Neural cell (in vitro differentiated cells): ENCODE results near the gene SRSF8.

Experiments used
- EP300 ChIP-seq: fragments of 450-650 bp; conservative IDR thresholded peaks from 2 replicates; pipeline ENCODE4 v1.6.1; 2014; ENCODE audit warnings: antibody characterized with exemption, mild to moderate bottlenecking, moderate library complexity; ENCODE audit not compliant: poor library complexity, severe bottlenecking
- EZH2 ChIP-seq: fragments of 200-600, 300-800 bp; shearing (Covaris generic), sonication (generic); IDR thresholded peaks from 2 replicates; pipeline ENCODE4 v1.6.1; 2014; ENCODE audit warnings: antibody characterized with exemption, low read length, borderline replicate concordance, mild to moderate bottlenecking; ENCODE audit not compliant: insufficient read depth, poor library complexity, severe bottlenecking
- MXI1 ChIP-seq: fragments of 450-650 bp; conservative IDR thresholded peaks from 2 replicates; pipeline ENCODE4 v1.6.1; 2014; ENCODE audit warnings: antibody characterized with exemption, mild to moderate bottlenecking; ENCODE audit not compliant: poor library complexity, severe bottlenecking
- POLR2AphosphoS5 ChIP-seq: IDR thresholded peaks from 2 replicates; pipeline ENCODE4 v1.6.1; 2012
- RAD21 ChIP-seq: fragments of 450-650 bp; conservative IDR thresholded peaks from 2 replicates; pipeline ENCODE4 v1.6.1; 2014; ENCODE audit warnings: antibody characterized with exemption, mild to moderate bottlenecking, moderate library complexity
- TAF1 ChIP-seq: IDR thresholded peaks from 2 replicates; pipeline ENCODE4 v1.6.1; 2012; ENCODE audit warnings: low read depth
- TF ChIP-seq, protein P1 (sequence below): fragments of 450-650 bp; IDR thresholded peaks from 2 replicates; pipeline ENCODE4 v1.5.1; 2014; ENCODE audit warnings: antibody characterized with exemption, mild to moderate bottlenecking, moderate library complexity; ENCODE audit not compliant: poor library complexity, severe bottlenecking
- TF ChIP-seq, protein P2 (sequence below): IDR thresholded peaks from 2 replicates; pipeline ENCODE4 v1.6.1; 2012; ENCODE audit warnings: borderline replicate concordance

DNA sequence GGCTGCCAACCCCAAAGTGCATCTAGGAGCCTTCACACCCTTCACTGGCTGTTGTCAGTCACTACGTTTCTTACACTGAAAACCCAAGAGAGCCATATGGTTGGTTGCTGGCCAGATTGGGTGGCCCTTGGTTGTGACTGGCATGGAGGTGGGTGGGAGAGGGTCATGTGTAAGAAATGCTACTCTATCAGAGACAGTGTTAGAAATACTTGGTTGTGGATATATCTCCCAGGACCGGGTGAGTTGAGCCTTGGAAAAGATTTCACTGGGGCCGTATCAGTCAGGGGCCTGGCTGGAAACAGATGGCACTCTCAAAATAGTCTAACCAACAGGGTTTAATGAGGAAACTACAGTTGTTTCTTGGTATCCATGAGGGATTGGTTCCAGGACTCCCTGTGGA is 38.1 kb downstream of the SRSF8 start:
- TF ChIP-seq POLR2AphosphoS5 (no peak), EZH2 (no peak), EP300 (no peak), TAF1 (no peak), MXI1 (no peak), RAD21 (no peak)
- TF ChIP-seq, protein P1, sequence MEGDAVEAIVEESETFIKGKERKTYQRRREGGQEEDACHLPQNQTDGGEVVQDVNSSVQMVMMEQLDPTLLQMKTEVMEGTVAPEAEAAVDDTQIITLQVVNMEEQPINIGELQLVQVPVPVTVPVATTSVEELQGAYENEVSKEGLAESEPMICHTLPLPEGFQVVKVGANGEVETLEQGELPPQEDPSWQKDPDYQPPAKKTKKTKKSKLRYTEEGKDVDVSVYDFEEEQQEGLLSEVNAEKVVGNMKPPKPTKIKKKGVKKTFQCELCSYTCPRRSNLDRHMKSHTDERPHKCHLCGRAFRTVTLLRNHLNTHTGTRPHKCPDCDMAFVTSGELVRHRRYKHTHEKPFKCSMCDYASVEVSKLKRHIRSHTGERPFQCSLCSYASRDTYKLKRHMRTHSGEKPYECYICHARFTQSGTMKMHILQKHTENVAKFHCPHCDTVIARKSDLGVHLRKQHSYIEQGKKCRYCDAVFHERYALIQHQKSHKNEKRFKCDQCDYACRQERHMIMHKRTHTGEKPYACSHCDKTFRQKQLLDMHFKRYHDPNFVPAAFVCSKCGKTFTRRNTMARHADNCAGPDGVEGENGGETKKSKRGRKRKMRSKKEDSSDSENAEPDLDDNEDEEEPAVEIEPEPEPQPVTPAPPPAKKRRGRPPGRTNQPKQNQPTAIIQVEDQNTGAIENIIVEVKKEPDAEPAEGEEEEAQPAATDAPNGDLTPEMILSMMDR, result no peak
- TF ChIP-seq, protein P2, sequence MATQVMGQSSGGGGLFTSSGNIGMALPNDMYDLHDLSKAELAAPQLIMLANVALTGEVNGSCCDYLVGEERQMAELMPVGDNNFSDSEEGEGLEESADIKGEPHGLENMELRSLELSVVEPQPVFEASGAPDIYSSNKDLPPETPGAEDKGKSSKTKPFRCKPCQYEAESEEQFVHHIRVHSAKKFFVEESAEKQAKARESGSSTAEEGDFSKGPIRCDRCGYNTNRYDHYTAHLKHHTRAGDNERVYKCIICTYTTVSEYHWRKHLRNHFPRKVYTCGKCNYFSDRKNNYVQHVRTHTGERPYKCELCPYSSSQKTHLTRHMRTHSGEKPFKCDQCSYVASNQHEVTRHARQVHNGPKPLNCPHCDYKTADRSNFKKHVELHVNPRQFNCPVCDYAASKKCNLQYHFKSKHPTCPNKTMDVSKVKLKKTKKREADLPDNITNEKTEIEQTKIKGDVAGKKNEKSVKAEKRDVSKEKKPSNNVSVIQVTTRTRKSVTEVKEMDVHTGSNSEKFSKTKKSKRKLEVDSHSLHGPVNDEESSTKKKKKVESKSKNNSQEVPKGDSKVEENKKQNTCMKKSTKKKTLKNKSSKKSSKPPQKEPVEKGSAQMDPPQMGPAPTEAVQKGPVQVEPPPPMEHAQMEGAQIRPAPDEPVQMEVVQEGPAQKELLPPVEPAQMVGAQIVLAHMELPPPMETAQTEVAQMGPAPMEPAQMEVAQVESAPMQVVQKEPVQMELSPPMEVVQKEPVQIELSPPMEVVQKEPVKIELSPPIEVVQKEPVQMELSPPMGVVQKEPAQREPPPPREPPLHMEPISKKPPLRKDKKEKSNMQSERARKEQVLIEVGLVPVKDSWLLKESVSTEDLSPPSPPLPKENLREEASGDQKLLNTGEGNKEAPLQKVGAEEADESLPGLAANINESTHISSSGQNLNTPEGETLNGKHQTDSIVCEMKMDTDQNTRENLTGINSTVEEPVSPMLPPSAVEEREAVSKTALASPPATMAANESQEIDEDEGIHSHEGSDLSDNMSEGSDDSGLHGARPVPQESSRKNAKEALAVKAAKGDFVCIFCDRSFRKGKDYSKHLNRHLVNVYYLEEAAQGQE, result no peak
